ENCODE data around the gene ARHGAP35. TPM values are rescaled to one million over a fixed set of nuclear protein-coding genes. Genes with fewer than 3 reads are reported as not detected.

ARHGAP35 gene
- total and polyA plus RNA-seq, 10 donors: 2.3 to 49.4 (median 39.5) TPM

GRCh38 chr19:46856062-46857022, 4.5 kb upstream of the ARHGAP35 start:
- Histone ChIP-seq H3K27me3 (replicated peaks in 1 of 7) (no peaks in the 10 kb centered on the region), H3K36me3 (no peaks in the 10 kb centered on the region), H3K9me3 (no peaks in the 10 kb centered on the region), H3K4me1 (peaks cover 8 to 33% (median 25%) of the 10 kb centered on the region in 6 donors), H3K27ac (peak overlapping the region; percentile 3 to 80 (median 70)), H3K4me3 (peak overlapping the region; percentile 7 to 65 (median 28))
- 6 to 10% (median 8%) methylated on average over 35 to 41 of the region's 41 CpGs for WGBS, 5 donors
- TF ChIP-seq POLR2A (IDR thresholded peaks at IDR 0.05): no peak
- TF ChIP-seq POLR2AphosphoS5 (IDR thresholded peaks at IDR 0.05): peak; percentile 71 to 85 (median 84)
- TF ChIP-seq CTCF (IDR thresholded peaks at IDR 0.05 in 8 of 11, conservative IDR thresholded peaks at IDR 0.05 in 3 of 11): peak; percentile 52 to 92 (median 80)
- peak; percentile 98 for DNase-seq
- intact Hi-C loops (cut with DNase I; ENCODE audit: low total_unique reads): no loop called here

GRCh38 chr19:46859637-46860124, 1.1 kb upstream of the ARHGAP35 start:
- Histone ChIP-seq H3K27me3 (replicated peaks in 1 of 7) (no peaks in the 10 kb centered on the region), H3K36me3 (no peaks in the 10 kb centered on the region), H3K9me3 (no peaks in the 10 kb centered on the region), H3K4me1 (peaks cover 34 to 67% (median 57%) of the 10 kb centered on the region in 6 donors), H3K4me3 (peak overlapping the region in 7 of 8 donors; percentile 77 to 96 (median 92)), H3K27ac (peak overlapping the region; percentile 15 to 99 (median 96))
- WGBS, 5 donors: 20 to 27% (median 21%) methylated on average over 13 to 18 of the region's 18 CpGs
- no peak for DNase-seq
- intact Hi-C loops (cut with DNase I; ENCODE audit: low total_unique reads): loop anchor here (5.0 kb wide), 1 partner anchor 128 kb away; no protein-coding TSS in a partner anchor
- TF ChIP-seq CTCF (IDR thresholded peaks at IDR 0.05 in 8 of 11, conservative IDR thresholded peaks at IDR 0.05 in 3 of 11) (no peak), POLR2AphosphoS5 (IDR thresholded peaks at IDR 0.05) (no peak)

GRCh38 chr19:46860125-46860845, 512 bp upstream of the ARHGAP35 start:
- TF ChIP-seq POLR2A (IDR thresholded peaks at IDR 0.05) (peak in 2 of 3 donors; percentile 3 to 38), POLR2AphosphoS5 (IDR thresholded peaks at IDR 0.05) (peak; percentile 73 to 89 (median 88)), CTCF (IDR thresholded peaks at IDR 0.05 in 8 of 11, conservative IDR thresholded peaks at IDR 0.05 in 3 of 11) (peak in 2 of 11 experiments; percentile 3 to 16)
- intact Hi-C loops (cut with DNase I; ENCODE audit: low total_unique reads): loop anchor here (5.0 kb wide), 1 partner anchor 127 kb away; no protein-coding TSS in a partner anchor
- WGBS, 5 donors: 0 to 1% (median 0%) methylated on average over 40 to 89 of the region's 89 CpGs
- peaks cover 0 to under 1% (median 0%) of the 10 kb centered on the region in 6 donors for H3K36me3 ChIP-seq
- peak overlapping the region; percentile 85 to 99 (median 96) for H3K27ac ChIP-seq
- peaks cover 34 to 72% (median 60%) of the 10 kb centered on the region in 6 donors for H3K4me1 ChIP-seq
- DNase-seq: peak; percentile 96
- H3K27me3 ChIP-seq (replicated peaks in 1 of 7): no peaks in the 10 kb centered on the region
- H3K9me3 ChIP-seq: no peaks in the 10 kb centered on the region
- H3K4me3 ChIP-seq: peak overlapping the region; percentile 77 to 96 (median 92)
